T-helper 1 cell treated with Interleukin-12 subunit alpha and Interleukin-12 subunit beta and Interleukin-4 antibody, amounts not matched to agents 30 ng/mL and 1 ng/mL, for 36 hours (primary cell): ENCODE results near the gene TMEM237. TPM values are rescaled to one million over a fixed set of nuclear protein-coding genes. Genes with fewer than 3 reads are reported as not detected.

Experiments used
- intact Hi-C: fragments of 100-400 bp; cut with micrococcal nuclease; formaldehyde crosslinking; loops from one replicate; pipeline ENCODE4 v1.15.1; 2024
- total RNA-seq: library from RNA; stranded (reverse); gene quantifications from 2 replicates; pipeline ENCODE4 v1.2.3, GENCODE V29; 2022

TMEM237 gene
- total RNA-seq, 1 donor from 2014 or later, result 14.7 TPM

DNA sequence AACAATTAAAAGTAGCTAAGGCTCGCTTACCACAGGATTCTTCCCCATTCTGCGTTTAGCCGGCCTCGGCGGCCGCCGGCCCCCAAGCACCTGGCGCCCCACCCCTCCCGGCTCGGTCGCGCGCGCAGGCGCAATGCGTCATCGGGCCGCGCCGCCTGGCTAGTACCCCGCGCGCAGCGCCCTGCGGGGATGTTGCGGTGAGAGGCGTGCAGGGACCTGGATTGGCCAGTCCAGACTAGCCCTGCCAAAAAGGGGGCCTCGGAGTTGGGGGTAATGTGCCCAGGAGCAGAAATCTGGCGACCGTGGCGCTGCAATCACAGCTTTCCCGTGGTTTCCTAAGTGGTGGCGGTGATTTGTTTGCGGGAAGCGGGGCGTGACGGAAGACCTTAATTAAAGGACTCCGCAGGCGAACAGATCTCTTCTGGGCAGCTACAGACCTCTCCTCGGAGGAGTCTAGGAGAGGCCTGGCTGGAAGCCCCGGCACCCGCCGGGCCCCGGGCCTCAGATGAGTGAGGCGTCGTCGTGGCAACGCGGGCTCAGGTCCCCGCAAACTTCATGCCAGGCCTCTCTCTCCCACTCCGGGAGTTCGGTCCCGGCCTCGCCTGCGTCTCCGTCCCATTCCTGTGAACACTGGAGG lies 606 bp downstream of the TMEM237 start:
- intact Hi-C loops, result loop anchor here (1.0 to 5.0 kb wide), 18 partner anchors 139 to 1372 kb away; partner anchors contain the start of genes BZW1, CASP10, CASP8 and CFLAR

DNA sequence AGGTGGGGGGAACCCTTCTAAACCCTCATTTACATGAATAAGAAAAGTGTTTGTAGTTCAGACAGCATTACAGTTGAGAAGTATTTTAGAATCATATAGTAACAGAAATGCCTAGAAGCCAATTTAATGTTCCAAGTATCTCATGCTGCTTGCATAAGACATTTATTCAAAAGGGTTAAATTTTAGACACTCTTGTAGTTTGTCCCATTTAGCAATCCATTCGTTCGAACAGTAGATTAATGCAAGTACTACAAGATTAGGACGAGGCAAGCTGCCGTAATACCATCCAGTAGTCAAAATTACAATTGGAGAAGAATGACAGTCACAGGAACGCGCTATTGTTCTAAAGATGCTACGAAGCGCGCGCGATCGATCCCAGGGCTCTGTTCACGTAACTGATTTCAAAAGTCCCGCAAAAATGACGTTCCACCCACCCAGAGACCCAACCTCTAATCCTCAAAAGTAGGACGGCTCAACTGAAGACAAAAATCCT lies 1.2 kb downstream of the TMEM237 start:
- intact Hi-C loops, result loop anchor here (1.0 to 5.0 kb wide), 18 partner anchors 139 to 1373 kb away; partner anchors contain the start of genes BZW1, CASP10, CASP8 and CFLAR

GRCh38 chr2:201639205-201639604 lies 4.1 kb downstream of the TMEM237 start:
- intact Hi-C loops, result no loop called here

DNA sequence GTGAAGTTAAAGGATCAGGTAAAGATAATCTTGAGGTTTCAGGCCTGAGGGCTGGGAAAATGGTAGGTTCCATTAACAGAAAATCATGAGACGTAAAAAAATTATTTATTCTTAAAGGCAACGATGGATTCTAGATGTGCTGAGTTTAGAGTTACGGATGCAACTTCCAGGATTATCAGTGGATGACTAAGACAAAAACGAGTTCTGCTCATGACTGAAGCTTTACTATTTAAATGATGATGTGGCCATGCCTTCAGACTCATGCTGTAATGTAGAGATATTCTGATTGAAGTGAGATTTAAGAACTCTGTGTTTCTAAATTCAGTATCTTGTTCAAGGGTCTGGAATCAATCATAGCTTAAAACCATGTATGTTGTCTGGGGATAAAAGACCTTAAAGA lies 5.0 kb downstream of the TMEM237 start:
- intact Hi-C loops, result no loop called here

DNA sequence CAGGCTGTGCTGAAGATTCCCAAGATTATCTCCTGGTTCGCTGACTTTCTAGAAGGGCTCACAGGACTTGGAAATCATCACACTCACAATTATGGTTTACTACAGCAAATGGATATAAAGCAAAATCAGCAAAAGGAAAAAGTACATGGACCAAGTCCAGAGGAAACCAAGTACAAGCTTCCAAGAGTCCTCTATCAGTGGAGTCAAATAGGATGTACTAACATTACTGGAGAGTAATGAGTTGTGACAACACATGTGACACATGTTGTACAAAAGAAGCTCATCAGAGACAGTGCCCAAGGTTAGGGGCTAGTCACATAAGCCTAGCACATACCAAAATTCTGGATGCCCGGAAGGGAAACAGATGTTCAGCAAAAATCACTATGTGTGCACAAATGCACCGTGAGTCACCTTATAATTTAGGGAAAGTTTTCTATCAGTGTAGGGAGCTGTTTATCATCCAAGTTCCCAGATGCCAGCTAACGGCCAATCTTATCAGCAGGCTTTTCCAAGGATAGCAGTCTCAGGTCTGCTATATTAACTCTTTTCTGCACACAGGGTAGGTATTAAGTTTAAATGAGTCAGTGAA lies 9.5 kb downstream of the TMEM237 start:
- intact Hi-C loops, result no loop called here

GRCh38 chr2:201631041-201631440 lies 12.3 kb downstream of the TMEM237 start:
- intact Hi-C loops, result no loop called here

GRCh38 chr2:201630577-201630976 lies 12.7 kb downstream of the TMEM237 start:
- intact Hi-C loops, result no loop called here

DNA sequence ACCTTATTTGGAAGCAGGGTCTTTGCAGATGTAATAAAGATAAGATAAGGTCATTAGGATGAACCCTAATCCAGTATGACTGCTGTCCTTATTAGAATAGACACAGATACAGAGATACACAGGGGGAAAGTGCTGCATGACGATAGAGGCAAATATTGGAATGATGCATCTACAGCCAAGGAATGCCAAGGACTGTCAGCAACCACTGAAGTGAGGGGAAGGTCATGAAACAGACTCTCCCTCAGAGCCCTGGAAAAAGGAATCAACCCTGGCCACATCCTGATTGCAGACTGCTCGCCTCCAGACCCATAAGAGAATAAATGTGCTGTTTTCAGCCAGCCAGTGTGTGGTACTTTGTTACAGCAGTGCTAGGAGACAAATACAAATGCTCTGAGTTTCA lies 14.8 kb downstream of the TMEM237 start:
- intact Hi-C loops, result no loop called here

- intact Hi-C loops, result no loop called here
Observed at GRCh38 chr2:201622306-201622970, 20.9 kb downstream of the TMEM237 start.

DNA sequence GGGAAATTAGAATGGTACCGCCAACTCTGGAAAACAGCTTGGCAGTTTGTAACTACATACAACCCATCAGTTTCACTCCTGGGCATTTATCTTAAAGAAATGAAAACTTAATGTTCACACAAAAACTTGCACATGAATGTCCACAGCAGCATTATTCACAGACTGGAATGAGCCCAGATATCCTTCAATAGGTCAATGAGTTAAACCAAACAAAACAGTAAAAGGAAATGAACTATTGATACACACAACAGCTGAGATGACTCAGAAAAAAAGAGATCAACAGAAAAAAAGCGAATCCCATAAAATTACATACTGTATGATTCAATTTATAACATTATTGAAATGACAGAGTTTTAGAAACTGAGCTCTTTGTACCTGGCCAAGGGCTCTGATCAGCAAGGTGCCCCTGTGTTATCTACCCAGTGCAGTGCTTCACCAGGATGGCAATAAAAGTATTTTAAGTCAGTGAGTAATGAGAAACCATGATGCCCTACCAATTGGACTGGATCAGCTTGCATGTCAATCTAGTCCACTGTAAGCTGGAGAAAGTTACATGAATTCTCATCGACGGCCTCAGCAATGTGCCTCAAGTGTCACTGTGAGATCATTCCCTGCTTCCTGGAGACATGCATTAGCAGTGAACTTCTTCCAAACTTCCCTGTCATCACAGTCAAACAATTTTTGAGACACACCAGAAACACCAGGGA lies 21.9 kb downstream of the TMEM237 start:
- intact Hi-C loops, result no loop called here

DNA sequence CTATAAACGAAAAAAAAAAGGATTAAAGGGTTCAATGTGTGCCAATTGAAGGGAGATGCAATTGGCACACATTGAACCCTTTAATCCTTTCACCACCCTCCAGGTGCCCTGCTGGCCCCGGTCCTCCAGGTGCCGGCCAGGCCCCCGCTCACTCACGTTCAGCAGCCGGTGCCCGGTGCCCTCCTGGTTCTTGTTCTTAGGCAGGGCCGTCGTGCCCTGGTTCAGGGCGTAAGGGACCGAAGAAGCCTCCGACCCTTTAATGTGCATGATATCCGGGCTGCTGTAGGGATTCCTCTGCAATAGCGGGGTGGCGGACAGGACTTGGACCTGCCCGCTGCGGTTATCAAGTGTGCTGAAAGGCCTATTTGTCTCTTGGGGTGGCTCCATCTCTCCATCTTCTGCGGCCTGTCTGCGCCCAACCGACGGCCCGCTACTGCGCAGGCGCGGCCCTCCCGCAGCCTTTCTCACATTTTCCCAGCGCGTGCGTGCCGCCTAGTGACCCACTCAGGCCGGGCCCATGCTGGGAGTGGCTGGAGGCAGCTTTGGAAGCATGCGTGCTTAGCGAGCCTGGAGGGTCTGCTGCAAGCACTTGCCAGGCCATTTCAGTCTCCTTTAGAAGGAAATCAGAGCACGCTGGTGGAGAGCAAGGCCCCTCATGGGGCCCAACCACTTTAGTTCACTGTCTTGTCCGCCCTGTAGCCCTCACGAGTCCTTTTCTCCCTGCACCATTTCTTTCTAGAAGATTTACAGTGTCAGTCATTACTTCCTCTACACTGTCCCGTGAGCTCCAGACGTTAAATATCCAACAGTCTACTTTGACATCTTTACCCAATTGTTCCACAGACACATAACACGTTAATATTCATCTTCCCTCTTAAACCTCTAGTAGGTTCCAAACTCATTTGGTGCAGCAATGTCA lies 24.3 kb downstream of the TMEM237 start:
- intact Hi-C loops, result no loop called here

GRCh38 chr2:201608021-201608420 lies 35.3 kb downstream of the TMEM237 start:
- intact Hi-C loops, result no loop called here

- intact Hi-C loops, result no loop called here
Observed at GRCh38 chr2:201607568-201607967, 35.7 kb downstream of the TMEM237 start.

DNA sequence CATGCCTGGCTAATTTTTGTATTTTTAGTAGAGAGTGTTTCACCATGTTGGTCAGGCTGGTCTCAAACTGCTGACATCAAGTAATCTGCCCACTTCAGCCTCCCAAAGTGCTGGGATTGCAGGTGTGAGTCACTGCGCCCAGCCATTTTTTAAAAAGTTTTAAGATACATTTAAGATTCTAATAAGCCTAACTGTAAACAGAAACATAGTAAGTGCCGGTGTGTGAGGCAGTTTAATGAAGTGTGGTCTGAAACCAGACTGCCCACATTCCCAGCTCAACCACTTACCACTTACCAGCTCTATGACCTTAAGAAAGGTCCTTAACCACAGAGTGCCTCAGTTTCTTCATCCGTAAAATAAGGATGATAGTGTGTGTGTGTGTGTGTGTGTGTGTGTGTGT lies 42.4 kb downstream of the TMEM237 start:
- intact Hi-C loops, result no loop called here

DNA sequence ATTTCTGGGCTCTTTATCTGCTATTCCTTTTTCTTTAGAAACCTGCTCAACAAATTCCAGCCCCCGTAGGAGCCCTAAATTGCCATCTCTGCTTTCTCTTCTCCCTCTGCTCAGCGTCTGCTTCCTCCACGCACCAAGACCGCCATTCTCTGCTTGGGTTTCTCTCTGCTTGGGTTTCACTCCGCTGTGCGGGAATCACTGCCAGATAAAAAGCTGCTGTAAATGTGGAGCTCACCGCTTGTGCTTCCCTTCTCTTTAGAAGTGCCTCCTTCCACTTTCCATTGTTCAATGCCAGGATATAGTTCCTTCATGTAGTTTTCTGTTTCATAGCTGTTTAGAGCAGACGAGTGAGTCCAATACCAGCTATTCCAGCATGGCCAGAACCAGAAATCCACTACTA lies 45.9 kb downstream of the TMEM237 start:
- intact Hi-C loops, result no loop called here

DNA sequence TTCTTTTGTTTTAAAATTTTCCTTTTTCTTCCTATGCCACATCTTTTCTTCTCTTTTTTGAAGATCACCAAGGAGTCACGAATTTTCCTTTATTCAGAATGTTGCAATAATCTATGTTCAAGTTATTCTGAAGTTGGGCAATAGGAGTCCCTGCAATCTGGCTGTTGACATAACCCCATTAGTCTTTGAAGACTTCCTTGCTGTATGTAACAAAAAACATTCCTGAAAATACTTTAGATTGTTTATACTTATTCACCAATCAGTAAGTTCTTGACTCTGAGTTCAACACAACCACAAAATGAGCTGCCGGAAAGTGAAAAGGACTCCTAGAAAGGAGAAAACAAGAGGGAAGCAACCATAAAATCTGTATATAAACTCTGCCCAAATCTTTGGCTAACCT lies 62.8 kb downstream of the TMEM237 start:
- intact Hi-C loops, result no loop called here

DNA sequence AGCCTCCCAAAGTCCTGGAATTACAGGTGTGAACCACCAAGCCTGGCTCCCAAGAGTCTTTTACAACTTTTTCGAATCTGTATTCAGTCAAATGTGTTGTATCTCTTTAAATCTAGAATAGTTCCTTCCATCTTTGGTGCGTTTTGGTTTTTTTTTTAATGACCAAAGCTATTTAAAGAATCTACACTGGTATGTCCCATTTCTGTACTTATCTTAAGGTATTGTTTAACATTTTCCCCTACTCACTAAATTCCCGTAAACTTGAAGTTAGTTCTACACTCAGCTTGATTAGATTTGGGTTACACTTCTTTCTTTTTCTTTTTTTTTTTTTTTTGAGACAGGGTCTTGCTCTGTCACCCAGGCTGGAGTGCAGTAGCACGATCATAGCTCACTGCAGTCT lies 63.8 kb downstream of the TMEM237 start:
- intact Hi-C loops, result no loop called here

DNA sequence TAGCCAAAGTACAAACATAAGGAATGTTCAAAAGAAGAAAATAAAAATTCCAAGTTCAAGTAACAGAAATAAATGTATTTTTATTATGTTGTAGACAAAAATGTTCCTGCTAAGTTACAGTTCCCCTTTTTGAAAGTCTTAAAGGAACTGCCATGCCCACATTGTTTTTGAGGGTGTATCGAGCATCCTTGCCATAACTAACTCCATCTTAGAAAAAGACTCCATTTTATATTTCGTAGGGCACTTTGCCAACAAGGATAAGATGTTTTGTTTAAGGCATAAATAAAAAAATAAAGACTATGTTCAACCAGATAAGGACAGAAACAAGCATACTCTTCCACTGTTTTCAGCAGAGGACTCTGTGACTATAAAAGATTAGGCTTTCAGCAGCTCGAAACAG lies 67.3 kb downstream of the TMEM237 start:
- intact Hi-C loops, result no loop called here

- intact Hi-C loops, result no loop called here
Observed at GRCh38 chr2:201574766-201575165, 68.5 kb downstream of the TMEM237 start.

DNA sequence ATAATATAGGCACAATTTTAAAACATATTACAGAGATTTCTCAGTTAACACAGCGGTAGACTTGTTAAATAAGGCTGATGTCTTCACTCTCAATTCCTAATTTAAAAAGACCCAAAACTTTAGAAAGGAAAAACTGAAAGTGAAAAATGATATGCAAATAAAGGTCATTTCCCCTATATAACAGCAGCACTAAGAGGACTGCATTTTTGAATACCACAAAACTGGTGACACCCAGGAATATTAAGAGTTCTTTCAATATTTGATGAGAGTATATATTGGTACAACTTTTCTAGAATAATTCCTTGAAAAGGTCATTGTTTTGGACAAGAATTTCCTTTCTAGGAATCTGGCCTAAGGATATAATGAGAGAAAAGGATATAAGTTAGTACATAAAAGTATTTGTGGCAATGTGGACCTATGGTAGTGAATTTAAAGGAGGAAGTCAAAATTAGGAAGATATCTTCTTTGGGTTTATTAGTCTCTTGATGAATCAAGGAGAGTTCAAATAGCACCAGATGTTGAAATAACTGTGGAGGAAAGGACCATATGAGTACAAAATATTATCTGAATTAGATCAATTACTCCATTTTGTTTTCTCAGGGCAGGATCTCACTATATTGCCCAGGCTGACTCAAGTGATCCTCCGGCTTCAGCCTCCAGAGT lies 70.3 kb downstream of the TMEM237 start:
- intact Hi-C loops, result no loop called here
